Stimulated activated naive CD8-positive, alpha-beta T cell treated with anti-CD3 and anti-CD28 coated beads, Interleukin-15, amount 100 ng/mL, for 72 hours (primary cell): ENCODE data around the gene CPSF7.
"Not testable (repeated sequence)": the region's sequence is repeated elsewhere in the genome, so short reads cannot be mapped to it uniquely, and the experiment has no call there.

Experiments used
- ATAC-seq: fragments of 150-1000 bp; cut with Tn5 transposase; 2 replicates; pipeline ENCODE4 v1.10.0; 2021; ENCODE audit warnings: mild to moderate bottlenecking, moderate library complexity
- DNase-seq, 2 donors: peaks; one replicate each; pipeline ENCODE4 v3.0.0; 2021 to 2022
- H3K27ac Mint-ChIP-seq, 2 donors: one replicate each; pipeline ENCODE4 v1.8.0; 2022; ENCODE audit warnings: mild to moderate bottlenecking in 2 of 2, mixed read lengths in 2 of 2, moderate library complexity in 2 of 2
- H3K27me3 Mint-ChIP-seq: one replicate; pipeline ENCODE4 v1.8.0; 2022; ENCODE audit warnings: mixed read lengths
- H3K4me1 Mint-ChIP-seq: one replicate; pipeline ENCODE4 v1.8.0; 2022; ENCODE audit warnings: mild to moderate bottlenecking, mixed read lengths
- H3K4me3 Mint-ChIP-seq, 2 donors: one replicate each; pipeline ENCODE4 v1.8.0; 2022; ENCODE audit warnings: mild to moderate bottlenecking in 2 of 2, mixed read lengths in 2 of 2, moderate library complexity in 1 of 2
- H3K9me3 Mint-ChIP-seq, 2 donors: one replicate each; pipeline ENCODE4 v1.8.0; 2022; ENCODE audit warnings: mixed read lengths in 2 of 2

Gene CPSF7

GRCh38 chr11:61448552-61448927 is 18.8 kb upstream of the CPSF7 start:
- ATAC-seq (no peak), DNase-seq (no peak)
- no peaks in the 10 kb centered on the region for H3K27me3 Mint-ChIP-seq
- no peaks in the 10 kb centered on the region for H3K9me3 Mint-ChIP-seq
- H3K4me3 Mint-ChIP-seq: no peak overlapping the region
- peaks cover 21% of the 10 kb centered on the region for H3K4me1 Mint-ChIP-seq
- H3K27ac Mint-ChIP-seq: no peak overlapping the region

GRCh38 chr11:61447601-61448551 is 18.1 kb upstream of the CPSF7 start:
- no peaks in the 10 kb centered on the region for H3K27me3 Mint-ChIP-seq
- DNase-seq (no peak), ATAC-seq (peak; percentile 75)
- no peak overlapping the region for H3K4me3 Mint-ChIP-seq
- no peaks in the 10 kb centered on the region for H3K9me3 Mint-ChIP-seq
- peak overlapping the region; percentile 5 to 53 for H3K27ac Mint-ChIP-seq
- peaks cover 28% of the 10 kb centered on the region for H3K4me1 Mint-ChIP-seq

- ATAC-seq (peak; percentile 89), DNase-seq (peak; percentile 57 to 70)
- H3K4me3 Mint-ChIP-seq: no peak overlapping the region
- H3K27me3 Mint-ChIP-seq: no peaks in the 10 kb centered on the region
- no peak overlapping the region for H3K27ac Mint-ChIP-seq
- peaks cover 32% of the 10 kb centered on the region for H3K4me1 Mint-ChIP-seq
- no peaks in the 10 kb centered on the region for H3K9me3 Mint-ChIP-seq
These were observed 16.5 kb upstream of the CPSF7 start for GRCh38 chr11:61446211-61446651.

- no peaks in the 10 kb centered on the region for H3K9me3 Mint-ChIP-seq
- DNase-seq (no peak), ATAC-seq (no peak)
- peaks cover 32% of the 10 kb centered on the region for H3K4me1 Mint-ChIP-seq
- no peaks in the 10 kb centered on the region for H3K27me3 Mint-ChIP-seq
- H3K27ac Mint-ChIP-seq: no peak overlapping the region
- no peak overlapping the region for H3K4me3 Mint-ChIP-seq
These were observed 15.7 kb upstream of the CPSF7 start for GRCh38 chr11:61445516-61445915.

GRCh38 chr11:61442616-61443015 is 12.8 kb upstream of the CPSF7 start:
- Mint-ChIP-seq H3K9me3 (no peaks in the 10 kb centered on the region), H3K27ac (no peak overlapping the region), H3K27me3 (no peaks in the 10 kb centered on the region), H3K4me1 (peaks cover 31% of the 10 kb centered on the region), H3K4me3 (no peak overlapping the region)
- no peak for DNase-seq
- ATAC-seq: no peak

- Mint-ChIP-seq H3K27me3 (no peaks in the 10 kb centered on the region), H3K27ac (no peak overlapping the region), H3K4me3 (no peak overlapping the region), H3K9me3 (no peaks in the 10 kb centered on the region), H3K4me1 (peaks cover 33% of the 10 kb centered on the region)
- DNase-seq (no peak), ATAC-seq (no peak)
These were observed 9.8 kb upstream of the CPSF7 start for GRCh38 chr11:61439615-61440014.

GRCh38 chr11:61437496-61437895 is 7.7 kb upstream of the CPSF7 start:
- Mint-ChIP-seq H3K9me3 (no peaks in the 10 kb centered on the region), H3K27ac (no peak overlapping the region), H3K27me3 (no peaks in the 10 kb centered on the region), H3K4me3 (no peak overlapping the region), H3K4me1 (peaks cover 41% of the 10 kb centered on the region)
- ATAC-seq (no peak), DNase-seq (no peak)

GRCh38 chr11:61430839-61431238 is 1.1 kb upstream of the CPSF7 start:
- H3K27ac Mint-ChIP-seq: peak overlapping the region; percentile 59 to 98
- peak overlapping the region; percentile 94 for H3K4me3 Mint-ChIP-seq
- H3K4me1 Mint-ChIP-seq: peaks cover 74% of the 10 kb centered on the region
- not testable (repeated sequence) for DNase-seq, H3K9me3 Mint-ChIP-seq, H3K27me3 Mint-ChIP-seq, ATAC-seq

- peaks cover 78% of the 10 kb centered on the region for H3K4me1 Mint-ChIP-seq
- DNase-seq (peak; percentile 79 to 81), ATAC-seq (peak; percentile 73)
These were observed 457 bp downstream of the CPSF7 start for GRCh38 chr11:61429346-61429690.

GRCh38 chr11:61425367-61426131 is 4.2 kb downstream of the CPSF7 start:
- H3K4me1 Mint-ChIP-seq: peaks cover 58% of the 10 kb centered on the region
- peak overlapping the region in 1 of 2 donors; percentile 10 for H3K4me3 Mint-ChIP-seq
- peak overlapping the region in 1 of 2 donors; percentile 27 for H3K27ac Mint-ChIP-seq

More at GRCh38 chr11:61429346-61429690, 457 bp downstream of the CPSF7 start:
- Mint-ChIP-seq H3K9me3 (no peaks in the 10 kb centered on the region), H3K27ac (peak overlapping the region; percentile 98 to 99), H3K27me3 (no peaks in the 10 kb centered on the region), H3K4me3 (peak overlapping the region; percentile 94)

GRCh38 chr11:61422226-61422625 is 7.5 kb downstream of the CPSF7 start:
- ATAC-seq (no peak), DNase-seq (no peak)
- H3K4me3 Mint-ChIP-seq: no peak overlapping the region
- no peaks in the 10 kb centered on the region for H3K27me3 Mint-ChIP-seq
- H3K9me3 Mint-ChIP-seq: no peaks in the 10 kb centered on the region
- peak overlapping the region in 1 of 2 donors; percentile 59 for H3K27ac Mint-ChIP-seq
- peaks cover 76% of the 10 kb centered on the region for H3K4me1 Mint-ChIP-seq

More at GRCh38 chr11:61425367-61426131, 4.2 kb downstream of the CPSF7 start:
- Mint-ChIP-seq H3K27me3 (no peaks in the 10 kb centered on the region), H3K9me3 (no peaks in the 10 kb centered on the region)
- ATAC-seq (no peak), DNase-seq (no peak)

GRCh38 chr11:61418136-61418535 is 11.6 kb downstream of the CPSF7 start:
- Mint-ChIP-seq H3K4me3 (no peak overlapping the region), H3K27me3 (no peaks in the 10 kb centered on the region), H3K9me3 (no peaks in the 10 kb centered on the region), H3K27ac (peak overlapping the region; percentile 57 to 89), H3K4me1 (peaks cover 78% of the 10 kb centered on the region)
- DNase-seq: no peak
- no peak for ATAC-seq

- DNase-seq (no peak), ATAC-seq (no peak)
- H3K4me3 Mint-ChIP-seq: no peak overlapping the region
- no peaks in the 10 kb centered on the region for H3K27me3 Mint-ChIP-seq
- H3K27ac Mint-ChIP-seq: peak overlapping the region in 1 of 2 donors; percentile 89
- H3K9me3 Mint-ChIP-seq: no peaks in the 10 kb centered on the region
- peaks cover 76% of the 10 kb centered on the region for H3K4me1 Mint-ChIP-seq
These were observed 12.1 kb downstream of the CPSF7 start for GRCh38 chr11:61417670-61418069.

- Mint-ChIP-seq H3K9me3 (no peaks in the 10 kb centered on the region), H3K27ac (peak overlapping the region; percentile 12 to 57), H3K4me1 (peaks cover 71% of the 10 kb centered on the region)
These were observed 12.8 kb downstream of the CPSF7 start for GRCh38 chr11:61416941-61417340.

GRCh38 chr11:61415381-61415780 is 14.4 kb downstream of the CPSF7 start:
- ATAC-seq (no peak), DNase-seq (no peak)
- Mint-ChIP-seq H3K4me1 (peaks cover 65% of the 10 kb centered on the region), H3K27ac (peak overlapping the region; percentile 86 to 88), H3K4me3 (no peak overlapping the region), H3K9me3 (no peaks in the 10 kb centered on the region), H3K27me3 (no peaks in the 10 kb centered on the region)

More at GRCh38 chr11:61416941-61417340, 12.8 kb downstream of the CPSF7 start:
- DNase-seq: no peak
- Mint-ChIP-seq H3K27me3 (no peaks in the 10 kb centered on the region), H3K4me3 (no peak overlapping the region)
- ATAC-seq: no peak

GRCh38 chr11:61414547-61414946 is 15.2 kb downstream of the CPSF7 start:
- no peaks in the 10 kb centered on the region for H3K27me3 Mint-ChIP-seq
- peaks cover 56% of the 10 kb centered on the region for H3K4me1 Mint-ChIP-seq
- no peak overlapping the region for H3K4me3 Mint-ChIP-seq
- H3K27ac Mint-ChIP-seq: peak overlapping the region; percentile 71 to 88
- no peak for DNase-seq
- no peaks in the 10 kb centered on the region for H3K9me3 Mint-ChIP-seq
- no peak for ATAC-seq
